Pancreas (tissue), 10 donors: ENCODE data around the gene SCRN2. TPM values are rescaled to one million over a fixed set of nuclear protein-coding genes. Genes with fewer than 3 reads are reported as not detected.

Source experiments
- ATAC-seq, 4 donors: fragments of 200-7000 bp; cut with Tn5 transposase; one replicate each; pipeline versions ENCODE4 v1.8.0 to v1.9.1; 2020; ENCODE audit warnings: mild to moderate bottlenecking in 4 of 4, moderate library complexity in 4 of 4
- DNase-seq, 6 donors: peaks; one replicate each; pipeline ENCODE4 v3.0.0-alpha.2; 2020
- FAIRE-seq: peaks from 2 replicates; lab custom pipeline; 2012; peaks lifted over from hg19 to GRCh38; lab: Jason Lieb, UNC
- H3K27ac ChIP-seq, 4 donors: fragments of 200-600 bp; sonication (generic); 1 replicate in 3 of 4; 2 replicates in 1 of 4; pipeline versions ENCODE4 v1.5.0 to v1.8.0; 2020
- H3K27me3 ChIP-seq, 4 donors: fragments of 200-600 bp; one replicate each; pipeline ENCODE4 v1.8.0; 2021
- H3K36me3 ChIP-seq, 3 donors: fragments of 200-600 bp; sonication (generic) in 1 of 3; one replicate each; pipeline versions ENCODE4 v1.5.0 to v1.8.0; 2020 to 2021
- H3K4me1 ChIP-seq, 3 donors: fragments of 200-600 bp; one replicate each; pipeline ENCODE4 v1.8.0; 2021
- H3K4me3 ChIP-seq, 4 donors: fragments of 200-600 bp; sonication (generic) in 2 of 4; one replicate each; pipeline versions ENCODE4 v1.5.0 to v1.8.0; 2020 to 2021
- H3K9me3 ChIP-seq, 4 donors: fragments of 200-600 bp; one replicate each; pipeline ENCODE4 v1.8.0; 2021
- CTCF ChIP-seq, 4 donors: fragments of 200-600 bp; sonication (generic) in 3 of 4; IDR thresholded peaks; one replicate each; pipeline versions ENCODE4 v1.5.0 to v1.8.0; 2021; ENCODE audit warnings: antibody characterized with exemption in 4 of 4
- WGBS, 2 donors: extraction: QIAGEN DNeasy Blood & Tissue Kit; methylation state at CpG; one replicate each; pipeline ENCODE4 v1.1.7; 2013; 5-methylcytosine and 5-hydroxymethylcytosine counted together
- intact Hi-C, 3 donors: fragments of 100-400 bp; cut with DNase I; formaldehyde crosslinking; loops; one replicate each; pipeline versions ENCODE4 v1.11.1 to v1.14.2; 2022
- polyA plus RNA-seq, 2 donors: library from polyadenylated mRNA; stranded (reverse); fragments of 200-250 nt; gene quantifications; one replicate each; pipeline ENCODE4 v1.2.3, GENCODE V29; 2013
- total RNA-seq, 6 donors: library from RNA; stranded (reverse); fragmentation: NEBNext Ultra II Directional in 4 of 6; extraction: Animal tissue kit (Norgen Biotek cat#: 25700) in 4 of 6; gene quantifications; one replicate each; pipeline versions ENCODE4 v1.2.1 to v1.2.4, GENCODE V29; 2021 to 2023
- donor health status: healthy with polysubstance abuse.
- donor health status: DM: no; HTN: no; CAD: no; lungs with moderate emphysema.
- donor health status: DM: no; HTN: no; CAD: no.
- donor health status: control.
- donor health status: control.
- donor health status: Bipolar disorder and iron deficiency.
- donor health status: DM: yes; HTN: yes; CAD: no.
- donor health status: DM: no; HTN: no; CAD: no.
- donor health status: DM: no; HTN: no; CAD: no.
- donor health status: DM: yes; HTN: yes; CAD: no.

Gene SCRN2
- total and polyA plus RNA-seq, 8 donors, result 12.6 to 56.1 (median 20.8) TPM

- Histone ChIP-seq H3K27me3 (no peaks in the 10 kb centered on the region), H3K4me3 (no peak overlapping the region), H3K36me3 (no peaks in the 10 kb centered on the region), H3K27ac (no peak overlapping the region), H3K9me3 (no peaks in the 10 kb centered on the region), H3K4me1 (no peaks in the 10 kb centered on the region)
- FAIRE-seq (no peak), ATAC-seq (no peak), DNase-seq (no peak)
- WGBS, 2 donors, result 43 to 44% methylated on average over 5 of the region's 5 CpGs
- intact Hi-C loops, result no loop called here
- TF ChIP-seq CTCF (IDR thresholded peaks at IDR 0.05), result no peak
Measured at GRCh38 chr17:47884427-47884740, 43.3 kb upstream of the SCRN2 start.

- no peak overlapping the region for H3K27ac ChIP-seq
- intact Hi-C loops, result no loop called here
- H3K27me3 ChIP-seq, result no peaks in the 10 kb centered on the region
- H3K4me3 ChIP-seq, result no peak overlapping the region
- no peaks in the 10 kb centered on the region for H3K36me3 ChIP-seq
- H3K9me3 ChIP-seq, result no peaks in the 10 kb centered on the region
- FAIRE-seq (no peak), ATAC-seq (peak in 1 of 4 donors; percentile 19), DNase-seq (no peak)
- WGBS, 2 donors, result 66% methylated on average over 9 of the region's 9 CpGs
- H3K4me1 ChIP-seq, result no peaks in the 10 kb centered on the region
- no peak for TF ChIP-seq CTCF (IDR thresholded peaks at IDR 0.05)
Measured at GRCh38 chr17:47883589-47884426, 42.7 kb upstream of the SCRN2 start.

- H3K27ac ChIP-seq, result no peak overlapping the region
- ATAC-seq, result no peak
- H3K4me3 ChIP-seq, result no peak overlapping the region
- H3K9me3 ChIP-seq, result no peaks in the 10 kb centered on the region
- intact Hi-C loops, result no loop called here
- no peak for DNase-seq
- no peak for TF ChIP-seq CTCF (IDR thresholded peaks at IDR 0.05)
- FAIRE-seq, result no peak
- no peaks in the 10 kb centered on the region for H3K4me1 ChIP-seq
- no peaks in the 10 kb centered on the region for H3K36me3 ChIP-seq
- H3K27me3 ChIP-seq, result no peaks in the 10 kb centered on the region
- WGBS, 2 donors, result 78 to 80% methylated on average over 9 of the region's 9 CpGs
Measured at GRCh38 chr17:47882695-47883588, 41.9 kb upstream of the SCRN2 start.

GRCh38 chr17:47882247-47882646, 41.2 kb upstream of the SCRN2 start:
- intact Hi-C loops, result no loop called here
- Histone ChIP-seq H3K27me3 (no peaks in the 10 kb centered on the region), H3K36me3 (no peaks in the 10 kb centered on the region), H3K4me3 (no peak overlapping the region), H3K9me3 (no peaks in the 10 kb centered on the region), H3K4me1 (no peaks in the 10 kb centered on the region), H3K27ac (no peak overlapping the region)
- DNase-seq (no peak), ATAC-seq (peak in 3 of 4 donors; percentile 39 to 40 (median 40)), FAIRE-seq (no peak)
- WGBS, 2 donors, result 51 to 56% methylated on average over 7 of the region's 7 CpGs
- no peak for TF ChIP-seq CTCF (IDR thresholded peaks at IDR 0.05)
